ENCODE measurements around the gene NDUFAF7.
"Not testable (repeated sequence)": the region's sequence is repeated elsewhere in the genome, so short reads cannot be mapped to it uniquely, and the experiment has no call there.

NDUFAF7 gene

DNA sequence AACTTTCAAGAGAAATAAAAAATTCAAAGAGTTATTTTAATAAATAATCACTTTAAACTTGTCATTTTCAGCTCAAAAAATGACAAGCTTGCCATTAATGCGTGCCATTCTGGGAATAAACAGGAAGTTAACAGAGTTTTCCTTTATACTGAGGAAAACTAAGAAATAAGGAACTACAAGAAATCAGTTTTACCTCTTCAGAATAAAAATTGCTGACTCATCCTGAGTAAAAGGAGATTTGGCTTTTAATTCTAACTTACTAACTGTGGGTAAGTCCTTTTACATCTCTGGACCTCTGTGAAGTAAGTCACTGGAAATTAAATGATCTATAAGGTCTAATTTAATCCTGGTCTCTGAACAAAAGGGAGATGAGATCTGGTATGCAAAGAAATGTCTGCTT is 16.2 kb upstream of the NDUFAF7 start:
- DNase-seq = no peak

DNA sequence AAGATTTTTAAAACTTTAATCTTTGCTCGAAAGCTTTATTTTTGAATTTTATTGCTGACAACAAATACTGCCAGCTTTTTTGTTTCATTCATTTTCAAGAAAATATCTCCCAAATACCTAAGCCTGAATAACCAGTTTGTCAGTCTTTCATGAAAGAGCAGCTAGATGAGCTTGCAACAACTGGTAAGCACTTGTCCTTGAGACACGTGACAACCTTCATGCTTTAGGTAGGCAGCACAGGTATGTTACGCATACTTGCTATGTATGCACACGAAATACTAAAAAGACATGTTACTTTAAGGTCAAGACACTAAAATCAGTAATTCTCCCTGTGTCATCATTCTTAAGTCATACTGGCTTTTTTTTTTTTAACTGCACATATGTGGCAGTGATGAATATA is 12.4 kb upstream of the NDUFAF7 start:
- DNase-seq = no peak

DNA sequence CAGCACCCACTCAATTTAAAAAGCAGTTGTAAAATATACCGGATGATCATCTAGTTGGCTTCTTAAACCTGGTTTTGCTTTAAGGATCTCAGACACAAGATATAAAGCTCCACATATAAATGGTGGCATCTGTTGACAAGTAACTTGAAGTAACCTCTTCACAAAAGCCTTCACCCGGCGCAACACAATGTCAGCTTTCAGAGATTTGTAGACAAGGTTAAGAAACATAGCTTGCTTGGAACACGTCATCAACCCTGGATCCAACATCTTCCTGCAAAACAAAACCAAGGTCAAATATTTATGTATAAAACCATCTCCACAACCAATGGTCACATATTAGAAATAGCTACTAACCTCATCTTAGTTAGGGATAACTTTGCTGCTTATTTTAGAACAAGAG is 8.3 kb upstream of the NDUFAF7 start:
- DNase-seq = no peak

DNA sequence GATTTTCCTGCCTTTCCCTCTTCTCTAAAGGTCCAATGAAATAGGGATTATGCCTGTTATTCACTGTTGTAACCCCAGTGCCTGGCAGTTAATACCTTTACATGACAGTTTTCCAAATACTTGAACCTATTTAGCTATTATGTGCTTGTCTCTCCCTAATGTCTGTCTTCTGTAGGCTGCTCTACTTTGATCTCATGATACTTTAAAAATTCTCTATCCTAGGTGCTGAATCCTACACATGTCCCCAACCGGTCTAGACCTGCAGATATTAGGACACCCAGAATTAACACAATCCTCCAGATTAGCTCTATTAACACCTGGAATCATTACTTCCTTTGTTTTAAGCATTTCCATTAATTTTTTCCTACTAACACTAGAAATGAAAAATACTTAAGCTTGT is 7.4 kb upstream of the NDUFAF7 start:
- no peak for DNase-seq

DNA sequence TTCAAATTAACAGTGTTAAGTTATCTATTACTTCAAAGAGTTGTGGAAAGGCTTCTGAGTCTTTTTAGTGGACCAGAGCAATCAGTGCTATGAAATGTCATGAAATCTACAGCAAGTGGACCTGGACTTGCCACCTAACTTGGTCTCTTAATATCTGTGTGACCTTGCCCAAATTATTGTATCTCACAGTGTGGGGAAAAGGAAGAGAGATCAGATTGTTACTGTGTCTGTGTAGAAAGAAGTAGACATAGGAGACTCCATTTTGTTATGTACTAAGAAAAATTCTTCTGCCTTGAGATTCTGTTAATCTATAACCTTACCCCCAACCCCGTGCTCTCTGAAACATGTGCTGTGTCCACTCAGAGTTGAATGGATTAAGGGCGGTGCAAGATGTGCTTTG is 6.3 kb upstream of the NDUFAF7 start:
- not testable (repeated sequence) for DNase-seq

DNA sequence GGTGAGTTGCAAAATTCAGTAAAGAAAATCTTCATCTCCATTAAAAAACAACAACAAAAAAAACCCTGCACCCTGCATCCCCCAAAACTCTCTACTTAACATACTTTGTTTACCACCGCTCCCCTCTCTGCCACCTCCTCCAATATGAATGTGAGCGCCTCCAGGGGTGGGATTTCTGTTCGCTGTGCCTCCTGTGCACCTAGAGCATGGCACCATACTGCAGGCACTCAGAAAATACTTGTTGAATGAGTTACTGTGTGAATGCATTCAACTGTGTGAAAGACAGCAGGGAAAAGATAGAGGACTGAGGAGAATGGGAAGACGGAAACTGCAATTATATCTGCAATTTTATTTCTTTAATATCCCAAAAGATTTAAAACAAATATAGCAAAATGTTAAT is 4.6 kb upstream of the NDUFAF7 start:
- no peak for DNase-seq

DNA sequence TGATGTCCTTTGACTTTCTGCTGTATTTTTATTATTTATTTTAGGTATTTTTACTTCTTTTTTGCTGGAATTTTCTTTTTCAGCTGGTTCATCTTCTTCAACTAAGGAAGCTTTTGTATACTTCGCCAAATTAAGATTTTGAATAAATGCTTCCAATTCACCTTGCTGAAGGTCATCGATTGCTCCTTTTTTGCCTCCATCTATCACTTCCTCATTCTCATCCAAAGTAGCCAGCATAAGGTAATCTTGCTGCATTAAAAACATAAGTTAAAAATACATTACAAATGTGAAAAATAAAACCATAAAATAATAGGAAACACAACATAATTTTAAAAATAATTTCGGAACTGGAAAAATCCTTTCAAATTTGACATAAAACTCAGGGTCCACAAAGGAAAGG is 2.7 kb upstream of the NDUFAF7 start:
- no peak for DNase-seq

DNA sequence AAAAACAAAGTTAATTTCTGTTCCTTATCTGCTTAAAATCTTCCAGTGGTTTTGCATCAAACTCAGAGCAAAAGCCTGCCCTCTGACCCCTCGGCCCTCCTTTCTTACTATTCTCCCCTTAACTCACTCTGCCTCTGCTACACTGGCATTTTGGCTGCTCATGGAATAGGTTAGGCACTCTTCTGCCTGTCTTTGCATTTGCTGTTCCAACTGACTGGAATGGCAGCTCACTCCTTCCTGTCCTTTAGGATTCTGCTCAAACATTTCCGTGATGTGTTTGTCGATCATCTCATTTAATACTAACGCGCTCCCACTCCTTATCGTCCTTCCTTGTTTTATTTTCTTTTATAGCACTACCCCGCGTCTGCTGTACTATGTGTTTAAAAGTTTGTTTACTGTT is 877 bp upstream of the NDUFAF7 start:
- DNase-seq = no peak

DNA sequence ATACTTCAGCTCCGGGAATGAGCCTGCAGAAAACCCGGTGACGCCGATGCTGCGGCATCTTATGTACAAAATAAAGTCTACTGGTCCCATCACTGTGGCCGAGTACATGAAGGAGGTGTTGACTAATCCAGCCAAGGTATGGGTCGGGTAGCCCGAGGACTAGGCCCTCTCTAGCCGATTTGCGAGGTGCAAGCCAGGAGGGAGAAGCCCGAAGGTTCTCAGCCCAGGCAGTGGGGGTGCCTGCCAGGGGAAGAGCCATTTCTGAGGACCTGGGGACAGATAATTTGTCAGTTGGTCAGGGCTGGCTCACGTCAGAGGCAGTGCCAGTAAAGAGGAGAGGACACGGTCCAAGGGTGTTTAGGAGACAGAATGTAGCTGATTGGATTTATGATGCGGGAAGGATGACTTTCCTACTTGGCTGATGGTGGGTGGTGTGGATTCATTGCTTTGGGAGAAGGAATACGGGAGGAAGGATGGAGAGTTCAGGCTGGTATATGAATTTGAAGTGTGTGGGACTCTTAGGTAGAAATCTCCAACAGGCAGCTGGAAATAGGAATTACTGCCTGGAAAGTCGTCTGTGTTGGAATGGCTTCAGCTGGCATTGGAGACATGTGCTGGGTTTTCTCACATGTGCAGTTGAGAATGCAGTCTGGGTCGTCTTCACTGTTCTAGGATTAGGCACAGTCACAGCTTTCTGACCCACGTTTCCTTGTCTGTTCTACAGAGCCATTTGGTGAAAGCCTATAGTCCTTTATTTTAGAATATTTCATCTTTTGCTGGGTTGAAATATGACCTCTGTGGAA is 874 bp downstream of the NDUFAF7 start:
- no peak for DNase-seq

DNA sequence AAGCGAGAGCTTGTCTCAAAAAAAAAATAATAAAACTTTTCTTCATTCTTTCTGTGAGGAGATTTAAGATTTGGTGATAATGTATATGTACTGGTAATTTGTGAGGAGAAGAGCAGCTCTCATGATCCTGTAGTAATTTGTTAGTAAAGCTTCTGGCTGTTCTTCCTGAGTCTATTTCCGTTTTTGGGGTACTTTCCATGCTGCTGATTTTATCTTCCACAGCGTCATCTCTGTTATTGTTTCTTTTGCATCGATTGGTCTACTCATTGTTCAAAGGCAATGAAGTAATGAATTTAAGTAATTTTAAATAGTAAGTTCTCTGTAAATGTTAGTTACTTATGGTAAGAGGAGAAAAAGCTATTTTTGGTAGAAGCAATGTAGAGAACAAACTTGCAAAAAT is 12.0 kb downstream of the NDUFAF7 start:
- no peak for DNase-seq

DNA sequence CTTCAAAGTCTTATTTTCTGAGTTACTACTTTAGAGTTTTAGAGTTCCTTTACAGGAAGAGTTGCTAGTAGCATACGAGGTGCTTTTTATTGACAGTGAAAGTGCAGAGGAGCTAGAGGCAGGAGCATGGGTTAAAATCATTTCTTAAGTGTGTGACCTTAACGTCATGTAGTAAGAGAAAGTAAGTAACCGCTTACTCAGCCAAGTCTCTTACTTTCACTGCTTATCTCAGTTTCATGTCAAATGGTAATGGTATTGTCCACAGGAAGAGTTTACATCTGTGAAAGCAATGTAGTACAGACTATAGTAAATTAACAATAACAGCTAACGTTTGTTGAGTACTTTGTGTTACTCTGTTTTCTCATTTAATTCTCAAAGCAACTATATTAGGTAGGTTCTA is 12.6 kb downstream of the NDUFAF7 start:
- DNase-seq = no peak

DNA sequence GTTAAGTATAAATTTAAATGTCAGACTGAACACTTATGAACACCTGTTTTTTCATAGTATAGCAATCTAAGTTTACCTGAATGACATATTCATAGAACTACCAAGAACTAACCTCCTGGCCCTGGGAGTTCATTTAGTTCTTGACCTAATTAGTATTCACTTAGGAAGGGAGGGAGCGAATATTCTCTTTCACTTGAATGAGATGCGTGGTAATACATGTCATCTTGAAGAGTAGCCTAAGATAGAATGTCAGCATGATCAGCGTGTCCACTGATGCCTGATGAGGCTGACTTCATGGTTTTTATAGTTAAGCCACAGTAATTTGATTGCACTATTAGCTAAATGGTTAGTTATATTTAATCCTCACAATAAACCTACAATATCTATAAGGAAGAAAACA is 13.3 kb downstream of the NDUFAF7 start:
- DNase-seq = no peak

DNA sequence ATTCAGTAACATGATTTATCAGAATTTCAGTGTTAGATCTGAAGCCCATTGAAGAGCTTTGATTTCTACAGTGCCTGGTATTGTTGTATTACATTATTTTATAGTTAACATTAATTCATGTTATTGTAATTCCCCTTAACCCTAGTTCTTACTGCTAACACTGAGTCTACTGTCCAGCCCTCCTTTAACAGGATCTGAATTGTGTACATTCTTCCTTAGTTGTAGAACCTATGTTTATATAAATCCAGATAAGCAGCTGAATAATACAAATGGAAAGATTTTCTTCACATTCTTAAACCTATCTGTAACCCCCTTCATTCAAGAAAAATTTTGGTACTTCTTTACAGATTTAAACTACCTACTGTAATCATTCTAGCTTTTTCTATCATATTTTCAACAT is 14.7 kb downstream of the NDUFAF7 start:
- no peak for DNase-seq

DNA sequence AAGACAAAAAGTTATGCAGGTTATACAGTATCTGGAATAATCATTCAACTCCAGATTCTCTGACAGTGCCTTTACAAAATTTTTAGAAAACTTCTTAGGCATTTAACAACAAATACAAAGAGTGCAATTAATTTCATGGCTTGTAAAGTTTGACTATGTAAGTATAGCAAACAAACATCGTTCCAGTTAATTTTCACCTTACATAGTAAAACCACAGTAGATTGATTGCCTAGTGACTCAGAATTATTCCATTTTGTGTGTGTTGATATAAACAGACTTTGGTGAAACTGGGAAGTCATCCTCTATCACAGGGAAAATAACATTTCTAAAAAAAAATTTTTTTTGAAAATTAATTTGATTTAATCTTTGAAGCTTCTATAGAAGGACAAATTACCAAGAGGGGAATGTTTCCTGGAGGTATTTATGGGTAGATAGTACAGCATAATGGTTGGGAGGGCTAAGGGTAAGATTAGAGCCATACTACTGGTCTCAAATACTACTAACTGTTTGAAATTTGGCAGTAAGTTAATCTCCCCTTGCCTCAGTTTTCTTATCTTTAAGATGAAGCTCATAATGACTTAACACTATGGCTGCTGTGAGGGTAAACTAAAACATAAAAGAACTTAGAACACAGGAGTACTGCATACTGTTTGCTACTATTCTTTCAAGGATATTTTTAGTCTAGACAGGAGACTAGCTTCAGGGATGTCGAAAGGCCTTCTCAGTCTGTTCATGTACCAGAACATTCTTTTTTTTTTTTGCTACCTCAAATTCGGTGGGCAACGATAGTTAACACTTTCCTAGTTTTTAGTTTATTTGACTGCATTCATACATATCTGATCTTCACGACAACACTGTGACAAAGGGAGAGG is 19.6 kb downstream of the NDUFAF7 start:
- DNase-seq = no peak

DNA sequence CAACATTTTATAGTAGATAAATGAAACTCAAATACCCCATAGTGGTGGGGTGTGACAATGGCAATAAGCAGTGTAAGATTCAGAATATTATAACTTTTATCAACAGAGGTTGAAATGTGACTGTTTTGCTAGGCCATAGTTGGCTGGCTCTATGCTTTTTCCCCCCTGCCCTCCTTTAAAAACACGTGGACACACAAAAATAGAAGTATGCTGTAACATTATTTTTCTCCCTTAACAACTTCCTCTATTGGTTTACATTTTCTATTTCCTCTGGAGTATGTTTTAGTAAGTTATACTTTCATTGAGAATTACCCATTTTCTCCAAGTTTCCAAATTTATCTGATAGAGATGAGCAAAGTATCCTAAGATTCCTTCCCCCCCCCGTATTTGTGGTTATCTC is 31.1 kb downstream of the NDUFAF7 start:
- no peak for DNase-seq

DNA sequence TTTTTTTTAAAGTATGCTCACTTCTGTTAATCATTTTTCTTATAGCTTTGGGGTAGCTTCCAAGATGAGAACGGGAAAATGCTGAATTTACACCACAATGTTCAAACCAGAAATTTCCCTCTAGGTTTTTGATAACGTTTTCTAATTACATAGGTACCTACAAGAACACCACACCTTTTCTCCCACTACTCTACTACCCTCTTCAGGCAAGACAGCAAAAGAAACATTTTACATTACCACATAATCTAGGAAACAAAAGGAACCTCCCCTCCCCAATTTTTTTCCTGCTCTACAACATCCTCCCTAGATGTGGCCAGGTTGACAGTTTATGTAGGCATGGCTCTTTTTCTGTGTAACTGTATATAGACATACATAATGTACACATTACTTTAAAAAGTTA is 32.4 kb downstream of the NDUFAF7 start:
- DNase-seq = no peak

DNA sequence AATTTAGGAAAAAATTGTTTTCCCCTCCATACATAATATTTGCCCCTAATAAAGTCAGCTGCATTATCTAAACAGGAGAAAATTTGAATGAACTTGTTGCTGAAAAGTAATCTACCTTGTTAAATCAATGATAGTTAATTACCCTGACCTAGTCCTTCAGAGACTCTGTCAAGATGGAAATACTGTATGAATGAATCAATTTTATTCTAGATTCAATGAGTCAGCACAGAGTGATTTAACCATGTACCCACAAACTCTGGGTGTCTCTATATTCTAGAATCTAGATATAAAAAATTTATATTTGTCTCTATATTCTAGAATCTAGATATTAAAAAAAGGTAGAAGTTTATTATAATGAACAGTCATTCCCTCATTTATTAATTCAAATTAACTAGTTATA is 36.2 kb downstream of the NDUFAF7 start:
- DNase-seq = no peak

DNA sequence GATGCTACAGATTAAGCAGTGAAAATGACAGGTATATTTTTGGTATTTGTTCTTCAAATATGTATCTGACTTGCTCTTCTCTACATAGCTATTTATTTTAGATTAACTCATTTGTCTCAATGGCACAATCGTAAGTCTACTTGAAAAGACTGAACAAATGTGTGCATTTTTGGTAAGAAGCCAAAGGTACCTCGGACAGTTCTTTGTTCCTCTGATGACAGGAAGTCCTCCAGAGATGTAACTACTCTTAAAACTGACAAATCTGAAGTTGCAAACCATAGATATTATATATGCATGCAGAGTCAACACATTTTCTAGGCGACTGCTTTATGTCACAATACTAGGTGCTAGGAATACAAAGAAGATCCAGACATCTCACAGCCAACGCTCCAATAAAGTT is 36.7 kb downstream of the NDUFAF7 start:
- no peak for DNase-seq

DNA sequence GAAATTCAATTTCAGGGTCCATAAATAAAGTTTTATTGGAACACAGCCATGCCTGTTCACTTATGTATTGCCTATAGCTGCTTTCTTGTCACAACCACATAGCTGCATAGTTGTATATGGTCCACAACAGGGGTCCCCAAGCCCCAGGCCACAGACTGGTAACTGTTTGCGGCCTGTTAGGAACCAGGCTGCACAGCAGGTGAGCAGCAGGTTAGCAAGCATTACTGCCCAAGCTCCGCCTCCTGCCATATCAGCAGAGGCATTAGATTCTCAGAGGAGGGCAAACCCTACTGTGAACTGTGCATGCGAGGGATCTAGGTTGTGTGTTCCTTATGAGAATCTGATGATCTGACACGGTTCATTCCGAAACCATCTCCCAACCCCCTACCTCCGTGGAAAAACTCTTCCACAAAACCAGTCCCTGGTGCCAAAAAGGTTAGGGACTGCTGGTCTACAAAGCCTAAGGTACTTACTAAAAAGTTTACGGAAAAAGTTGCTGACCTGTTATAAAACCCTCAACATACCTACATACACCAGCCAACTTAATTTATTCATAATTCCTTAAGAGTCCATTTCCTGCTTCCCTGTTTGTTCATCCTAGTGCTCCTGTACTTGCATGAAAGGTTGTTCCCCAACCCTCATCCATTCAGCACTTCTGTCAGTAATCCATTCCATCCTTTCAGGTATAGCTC is 40.1 kb downstream of the NDUFAF7 start:
- no peak for DNase-seq

DNA sequence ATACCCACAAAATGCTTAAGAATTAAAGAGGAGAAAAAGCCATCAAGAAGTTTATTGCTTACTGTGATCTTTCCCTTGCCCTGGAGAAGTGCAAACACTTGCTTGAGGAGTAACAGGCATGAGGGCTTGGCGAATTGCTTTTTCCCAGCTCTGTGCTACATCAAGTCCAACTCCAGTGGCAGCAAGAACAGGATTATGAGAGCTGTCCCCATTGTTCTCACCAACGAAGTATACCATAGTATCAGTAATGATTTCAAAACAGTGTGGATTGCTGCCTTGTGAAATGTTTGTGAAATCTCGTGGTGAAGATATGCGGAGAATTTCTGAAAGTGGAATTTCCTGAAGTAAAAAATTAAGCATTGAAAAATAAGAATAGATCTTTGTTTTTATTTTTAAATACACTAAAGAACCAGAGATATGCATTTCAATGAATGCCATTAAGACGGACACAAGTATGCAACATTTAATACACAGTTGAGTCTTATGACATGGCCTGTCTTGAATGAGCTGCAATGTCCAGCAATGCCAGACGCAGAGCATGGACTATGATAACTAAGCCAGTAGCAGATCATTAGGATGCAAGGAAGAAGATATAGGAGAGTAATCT is 43.0 kb downstream of the NDUFAF7 start:
- no peak for DNase-seq

DNA sequence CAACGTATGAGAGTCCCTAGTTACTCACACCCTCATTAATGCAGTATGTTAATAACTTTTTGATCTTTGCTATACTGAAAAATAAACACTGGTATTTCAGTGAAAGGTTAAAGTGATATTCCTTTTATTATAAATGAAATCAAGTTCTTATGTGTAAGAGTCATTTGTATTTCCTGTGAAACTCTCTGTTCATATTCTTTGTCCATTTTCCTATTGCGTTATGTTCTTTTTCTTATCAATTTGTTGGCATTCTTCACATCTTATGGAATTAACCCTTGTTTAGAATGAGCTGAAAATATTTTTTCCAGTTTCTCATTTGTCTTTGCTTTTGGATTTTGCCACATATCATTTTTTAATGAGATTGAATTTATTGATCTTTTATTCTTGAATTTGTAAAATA is 44.8 kb downstream of the NDUFAF7 start:
- DNase-seq = no peak

DNA sequence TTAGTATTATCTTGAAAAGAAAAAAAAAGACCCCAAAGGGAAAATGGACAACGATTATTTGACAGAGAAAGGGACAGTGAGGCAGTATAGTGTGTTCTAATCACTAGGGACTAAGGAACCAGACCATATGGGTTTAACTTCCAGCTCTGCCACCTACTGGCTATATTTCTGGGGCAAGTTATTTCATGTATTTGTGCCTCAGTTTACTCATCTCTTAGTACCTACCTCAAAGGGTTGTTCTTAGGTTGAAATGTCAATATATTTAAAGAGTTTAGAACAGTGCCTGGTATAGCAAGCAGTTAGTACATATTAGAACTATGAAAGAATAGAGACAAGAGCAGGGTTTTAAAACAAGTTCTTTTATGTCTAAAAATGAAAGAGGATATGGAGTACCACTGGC is 50.5 kb downstream of the NDUFAF7 start:
- DNase-seq = no peak

DNA sequence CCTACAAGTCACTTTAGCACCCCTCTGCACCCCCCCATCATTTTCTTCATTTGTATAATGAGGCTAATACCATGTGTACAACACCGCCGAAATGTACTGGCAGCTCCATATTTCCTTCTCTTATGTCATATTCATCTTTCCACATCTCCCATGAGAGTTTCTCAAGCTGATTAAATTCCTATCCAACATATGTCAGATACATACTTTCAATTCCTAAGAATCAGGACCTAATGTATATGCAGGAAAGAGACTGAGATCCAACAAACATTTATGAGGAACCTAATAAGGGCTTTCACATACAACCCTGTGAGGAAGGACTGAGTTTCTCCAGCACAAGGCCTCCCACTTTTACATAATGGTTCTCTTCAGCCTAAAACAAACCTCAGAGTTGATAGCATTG is 51.3 kb downstream of the NDUFAF7 start:
- DNase-seq = no peak

All from activated CD4-positive, CD25-positive, alpha-beta regulatory T cell treated with anti-CD3 and anti-CD28 coated beads, Interleukin-2, amount 50 U/mL, for 72 hours (primary cell).